WERI-Rb-1 (cell line): ENCODE results near the gene CASP1.

Experiments used
- DNase-seq: peaks from one replicate; pipeline ENCODE4 v3.0.0-alpha.2; 2020
- H3K27ac ChIP-seq: fragments of 250-450 bp; sonication (Bioruptor Pico); 2 replicates; pipeline ENCODE4 v1.5.1; 2020; ENCODE audit warnings: mild to moderate bottlenecking, moderate library complexity
- H3K27me3 ChIP-seq: fragments of 250-450 bp; sonication (Bioruptor Pico); 2 replicates; pipeline ENCODE4 v1.5.1; 2021; ENCODE audit warnings: mild to moderate bottlenecking, low read depth, moderate library complexity; ENCODE audit not compliant: insufficient read depth, severe bottlenecking
- H3K36me3 ChIP-seq: fragments of 250-450 bp; sonication (Bioruptor Pico); 2 replicates; pipeline ENCODE4 v1.5.1; 2020; ENCODE audit warnings: mild to moderate bottlenecking, moderate library complexity
- H3K4me3 ChIP-seq: 2 replicates; pipeline ENCODE4 v1.5.1; 2011; ENCODE audit warnings: low read depth, mild to moderate bottlenecking, control low read depth, low read length
- H3K9me3 ChIP-seq: fragments of 250-450 bp; sonication (Bioruptor Pico); 2 replicates; pipeline ENCODE4 v1.5.1; 2021; ENCODE audit warnings: mild to moderate bottlenecking, moderate library complexity; ENCODE audit not compliant: severe bottlenecking
- TF ChIP-seq, protein P1 (sequence below): IDR thresholded peaks from 2 replicates; pipeline ENCODE4 v1.5.1; 2011; ENCODE audit warnings: low read depth, mild to moderate bottlenecking, control low read depth, inconsistent platforms, low read length

CASP1 gene

DNA sequence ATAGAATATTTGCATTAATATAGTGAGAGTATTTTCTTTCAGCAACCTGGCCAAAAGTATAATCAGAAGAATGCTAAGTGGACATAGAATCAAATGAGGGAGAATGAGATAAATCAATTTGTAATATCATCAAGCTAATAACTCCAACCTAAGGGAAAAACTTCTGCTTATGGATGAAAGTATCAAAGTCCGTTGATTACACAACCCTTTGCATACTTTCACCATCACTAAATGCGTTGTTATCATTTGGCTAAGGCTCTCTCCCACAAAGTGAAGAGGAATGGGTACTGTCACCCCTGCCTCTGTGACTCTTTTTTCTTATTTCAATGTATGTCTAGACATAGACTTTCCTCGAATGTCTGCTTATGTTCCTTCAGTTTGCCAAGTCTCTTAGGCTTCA, 50.1 kb downstream of the CASP1 start:
- DNase-seq, result no peak
- Histone ChIP-seq H3K4me3 (no peak overlapping the region), H3K27me3 (no peaks in the 10 kb centered on the region), H3K9me3 (no peaks in the 10 kb centered on the region), H3K36me3 (no peaks in the 10 kb centered on the region), H3K27ac (no peak overlapping the region)
- TF ChIP-seq, protein P1, sequence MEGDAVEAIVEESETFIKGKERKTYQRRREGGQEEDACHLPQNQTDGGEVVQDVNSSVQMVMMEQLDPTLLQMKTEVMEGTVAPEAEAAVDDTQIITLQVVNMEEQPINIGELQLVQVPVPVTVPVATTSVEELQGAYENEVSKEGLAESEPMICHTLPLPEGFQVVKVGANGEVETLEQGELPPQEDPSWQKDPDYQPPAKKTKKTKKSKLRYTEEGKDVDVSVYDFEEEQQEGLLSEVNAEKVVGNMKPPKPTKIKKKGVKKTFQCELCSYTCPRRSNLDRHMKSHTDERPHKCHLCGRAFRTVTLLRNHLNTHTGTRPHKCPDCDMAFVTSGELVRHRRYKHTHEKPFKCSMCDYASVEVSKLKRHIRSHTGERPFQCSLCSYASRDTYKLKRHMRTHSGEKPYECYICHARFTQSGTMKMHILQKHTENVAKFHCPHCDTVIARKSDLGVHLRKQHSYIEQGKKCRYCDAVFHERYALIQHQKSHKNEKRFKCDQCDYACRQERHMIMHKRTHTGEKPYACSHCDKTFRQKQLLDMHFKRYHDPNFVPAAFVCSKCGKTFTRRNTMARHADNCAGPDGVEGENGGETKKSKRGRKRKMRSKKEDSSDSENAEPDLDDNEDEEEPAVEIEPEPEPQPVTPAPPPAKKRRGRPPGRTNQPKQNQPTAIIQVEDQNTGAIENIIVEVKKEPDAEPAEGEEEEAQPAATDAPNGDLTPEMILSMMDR, result no peak

DNA sequence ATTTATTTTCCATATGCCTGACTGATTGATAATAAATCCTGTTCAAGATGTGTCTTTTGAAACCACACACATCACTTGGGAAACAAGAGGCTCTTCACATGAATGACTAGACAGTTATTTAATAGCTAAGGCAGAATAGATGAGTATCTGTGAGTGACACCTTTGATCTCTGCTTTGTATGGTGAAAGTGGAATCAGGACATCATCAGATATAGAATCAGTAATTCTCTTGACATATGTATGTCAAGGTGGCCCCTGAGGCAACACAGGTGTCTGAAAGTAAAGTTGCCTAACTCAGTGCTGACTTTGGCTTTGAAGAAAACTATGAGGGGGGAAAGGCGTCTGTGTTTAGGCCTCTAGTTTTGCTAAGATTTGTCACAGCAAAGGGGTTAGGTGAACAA, 55.1 kb downstream of the CASP1 start:
- H3K36me3 ChIP-seq, result no peaks in the 10 kb centered on the region

More for the DNA sequence above, 55.1 kb downstream of the CASP1 start:
- no peak overlapping the region for H3K27ac ChIP-seq
- H3K4me3 ChIP-seq, result no peak overlapping the region
- no peak for DNase-seq
- no peaks in the 10 kb centered on the region for H3K27me3 ChIP-seq
- TF ChIP-seq, protein P1, result no peak
- H3K9me3 ChIP-seq, result no peaks in the 10 kb centered on the region
